Measurements from ENCODE around the gene CCDC9B. TPM values are rescaled to one million over a fixed set of nuclear protein-coding genes. Genes with fewer than 3 reads are reported as not detected.

CCDC9B gene
- total RNA-seq, 1 experiment from 2014 or later = 56.1 TPM

- TF ChIP-seq EZH2 (IDR thresholded peaks at IDR 0.05; ENCODE audit: low read length, unreplicated experiment) (no peak), EZH2phosphoT487 (IDR thresholded peaks at IDR 0.05; ENCODE audit: borderline replicate concordance, low read length) (no peak), CTCF (conservative IDR thresholded peaks at IDR 0.05; ENCODE audit: low read depth, low read length) (no peak)
- no peak overlapping the region for H3K4me3 ChIP-seq (ENCODE audit: low read length)
- H3K9ac ChIP-seq (ENCODE audit: low read length) = no peak overlapping the region
- no peaks in the 10 kb centered on the region for H3K9me3 ChIP-seq (ENCODE audit: low read length)
- no peaks in the 10 kb centered on the region for H3K27me3 ChIP-seq (ENCODE audit: low read length)
- H4K20me1 ChIP-seq (ENCODE audit: low read length) = no peaks in the 10 kb centered on the region
- no peak for ATAC-seq
- H3F3A ChIP-seq (ENCODE audit: low read length, unreplicated experiment) = no peaks in the 10 kb centered on the region
- POLR2A ChIA-PET (ENCODE audit: unreplicated experiment) = no interaction called here
- no peaks in the 10 kb centered on the region for H3K79me2 ChIP-seq (ENCODE audit: low read length)
- BruUV-seq (replicated peaks) = no TSS peak
- CTCF ChIA-PET = interaction anchor here (0.6 to 1.3 kb wide), 2 partner anchors 23 to 254 kb away, joined by 5 to 9 read pairs; no protein-coding TSS in a partner anchor
- H3K4me1 ChIP-seq (ENCODE audit: insufficient read depth, low read length) = no peaks in the 10 kb centered on the region; the same call in 1 of the 2 replicates
- no peaks in the 10 kb centered on the region for H3K9me2 ChIP-seq (replicated peaks; ENCODE audit: low read length)
- no peak overlapping the region for H2AFZ ChIP-seq (ENCODE audit: low read length)
- intact Hi-C loops (cut with micrococcal nuclease) = no loop called here
- H3K4me2 ChIP-seq (ENCODE audit: low read length) = no peak overlapping the region
- no peaks in the 10 kb centered on the region for H3K36me3 ChIP-seq (ENCODE audit: low read depth, low read length)
- no peak overlapping the region for H3K27ac ChIP-seq (ENCODE audit: low read length)
- DNase-seq = no peak
Observed at GRCh38 chr15:40366457-40367370, 26.0 kb upstream of the CCDC9B start.

DNA sequence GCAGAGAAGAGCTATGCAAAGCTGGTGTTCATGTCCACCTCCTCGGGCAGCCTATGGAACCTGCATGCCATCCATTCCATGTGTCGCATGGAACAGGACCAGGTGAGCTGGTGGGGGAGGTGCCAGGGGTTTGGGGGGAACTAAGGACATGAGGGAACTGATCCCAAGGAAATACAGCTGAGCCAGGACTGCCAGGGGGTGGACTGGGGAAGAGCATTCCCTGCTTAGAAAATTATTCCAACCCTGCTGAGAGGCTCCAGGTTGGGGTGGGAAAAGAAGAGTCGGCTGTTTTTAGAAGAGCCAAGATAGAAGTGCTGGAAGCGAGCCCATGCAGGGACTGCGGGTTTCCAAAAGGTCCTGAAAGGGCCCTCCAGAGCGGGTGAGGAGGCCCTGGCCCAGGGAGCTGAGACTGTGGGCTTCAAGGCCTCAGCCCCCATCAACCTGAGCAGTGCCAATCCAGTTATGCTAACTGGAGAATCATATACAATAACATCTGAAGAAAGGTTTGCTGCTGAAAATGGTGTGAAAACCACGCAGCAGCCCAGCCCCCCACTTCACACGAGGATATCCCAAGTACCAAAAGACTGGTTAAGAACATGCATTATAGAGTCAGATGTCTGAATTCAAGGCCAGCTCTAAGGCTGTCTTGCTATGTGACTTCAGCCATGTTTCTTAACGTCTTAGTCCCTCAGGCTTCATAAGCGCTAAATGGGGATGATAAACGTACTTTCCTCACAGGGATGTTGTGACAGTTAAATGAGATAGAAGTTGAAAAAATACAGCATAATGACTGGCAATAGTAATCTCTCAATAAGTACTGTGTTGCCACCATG, 25.1 kb upstream of the CCDC9B start:
- no peak overlapping the region for H3K4me3 ChIP-seq (ENCODE audit: low read length)
- H3K9me3 ChIP-seq (ENCODE audit: low read length) = no peaks in the 10 kb centered on the region
- ChIA-PET POLR2A (ENCODE audit: unreplicated experiment) (interaction anchor here (0.6 kb wide), 1 partner anchor 42 kb away, joined by 3 read pairs; no protein-coding TSS in a partner anchor), CTCF (no interaction called here)
- H3K4me2 ChIP-seq (ENCODE audit: low read length) = no peak overlapping the region
- H3F3A ChIP-seq (ENCODE audit: low read length, unreplicated experiment) = no peaks in the 10 kb centered on the region
- H3K79me2 ChIP-seq (ENCODE audit: low read length) = no peaks in the 10 kb centered on the region
- TF ChIP-seq CTCF (conservative IDR thresholded peaks at IDR 0.05; ENCODE audit: low read depth, low read length) (no peak), EZH2phosphoT487 (IDR thresholded peaks at IDR 0.05; ENCODE audit: borderline replicate concordance, low read length) (no peak), EZH2 (IDR thresholded peaks at IDR 0.05; ENCODE audit: low read length, unreplicated experiment) (no peak)
- no peaks in the 10 kb centered on the region for H3K9me2 ChIP-seq (replicated peaks; ENCODE audit: low read length)
- ATAC-seq = no peak
- no peaks in the 10 kb centered on the region for H3K27me3 ChIP-seq (ENCODE audit: low read length)
- no peak overlapping the region for H2AFZ ChIP-seq (ENCODE audit: low read length)
- no TSS peak for BruUV-seq (replicated peaks)
- H4K20me1 ChIP-seq (ENCODE audit: low read length) = no peaks in the 10 kb centered on the region
- no peak overlapping the region for H3K9ac ChIP-seq (ENCODE audit: low read length)
- no peaks in the 10 kb centered on the region for H3K36me3 ChIP-seq (ENCODE audit: low read depth, low read length)
- DNase-seq = no peak
- intact Hi-C loops (cut with micrococcal nuclease) = no loop called here
- no peak overlapping the region for H3K27ac ChIP-seq (ENCODE audit: low read length)
- H3K4me1 ChIP-seq (ENCODE audit: insufficient read depth, low read length) = no peaks in the 10 kb centered on the region; the same call in 1 of the 2 replicates
